GM23248 (cell line): ENCODE data around the gene ZGLP1. TPM values are rescaled to one million over a fixed set of nuclear protein-coding genes. Genes with fewer than 3 reads are reported as not detected.

Experiments used
- DNase-seq: peaks from one replicate; pipeline ENCODE4 v3.0.0-alpha.2; 2015
- H2AFZ ChIP-seq: fragments of 200-600 bp; sonication (generic); 2 replicates; pipeline ENCODE4 v1.6.1; 2016; ENCODE audit warnings: antibody characterized with exemption
- H3F3A ChIP-seq: fragments of 200-600 bp; sonication (generic); 2 replicates; pipeline ENCODE4 v1.6.1; 2016; ENCODE audit warnings: mild to moderate bottlenecking, antibody characterized with exemption, mixed run types; ENCODE audit not compliant: insufficient read depth
- H3K27ac ChIP-seq: fragments of 200-600 bp; sonication (generic); 2 replicates; pipeline ENCODE4 v1.5.1; 2016; ENCODE audit warnings: mild to moderate bottlenecking
- H3K27me3 ChIP-seq: fragments of 200-600 bp; sonication (generic); replicated peaks from 2 replicates; pipeline ENCODE4 v1.6.1; 2016; ENCODE audit warnings: mild to moderate bottlenecking; ENCODE audit not compliant: insufficient read depth
- H3K36me3 ChIP-seq: fragments of 200-600 bp; sonication (generic); 2 replicates; pipeline ENCODE4 v1.6.1; 2016; ENCODE audit warnings: low read depth, mild to moderate bottlenecking
- H3K4me1 ChIP-seq: fragments of 200-600 bp; sonication (generic); 2 replicates; pipeline ENCODE4 v1.6.1; 2016; ENCODE audit warnings: mild to moderate bottlenecking; ENCODE audit not compliant: insufficient read depth
- H3K4me2 ChIP-seq: fragments of 200-600 bp; sonication (generic); one replicate; pipeline ENCODE4 v1.6.1; 2016; ENCODE audit warnings: mild to moderate bottlenecking; ENCODE audit not compliant: unreplicated experiment
- H3K4me3 ChIP-seq: fragments of 200-600 bp; sonication (generic); 2 replicates; pipeline ENCODE4 v1.5.1; 2016; ENCODE audit warnings: mild to moderate bottlenecking
- H3K79me2 ChIP-seq: fragments of 200-600 bp; sonication (generic); 2 replicates; pipeline ENCODE4 v1.6.1; 2016; ENCODE audit warnings: mild to moderate bottlenecking; ENCODE audit not compliant: insufficient read depth
- H3K9ac ChIP-seq: fragments of 200-600 bp; sonication (generic); 2 replicates; pipeline ENCODE4 v1.6.1; 2016; ENCODE audit warnings: mild to moderate bottlenecking
- H3K9me2 ChIP-seq: fragments of 200-600 bp; sonication (generic); 2 replicates; pipeline ENCODE4 v1.6.1; 2016; ENCODE audit warnings: mixed run types, mild to moderate bottlenecking, moderate library complexity; ENCODE audit not compliant: insufficient read depth
- H3K9me3 ChIP-seq: fragments of 200-600 bp; sonication (generic); one replicate; pipeline ENCODE4 v1.6.1; 2017; ENCODE audit warnings: low read depth
- H4K20me1 ChIP-seq: fragments of 200-600 bp; sonication (generic); 2 replicates; pipeline ENCODE4 v1.6.0; 2016; ENCODE audit not compliant: insufficient read depth
- EZH2 ChIP-seq: fragments of 200-600 bp; sonication (generic); IDR thresholded peaks from 2 replicates; pipeline ENCODE4 v1.6.1; 2018; ENCODE audit warnings: antibody characterized with exemption, mild to moderate bottlenecking; ENCODE audit not compliant: insufficient read depth, poor library complexity, severe bottlenecking
- EZH2phosphoT487 ChIP-seq: fragments of 200-600 bp; sonication (generic); IDR thresholded peaks from 2 replicates; pipeline ENCODE4 v1.6.1; 2018; ENCODE audit warnings: antibody characterized with exemption, moderate library complexity, mild to moderate bottlenecking, low read depth; ENCODE audit not compliant: insufficient read depth
- WGBS, 2 experiments: methylation state at CpG; one replicate each; pipeline ENCODE4 v1.1.6; 2015 to 2017; ENCODE audit warnings: low lambda C conversion rate in 2 of 2, low coverage in 1 of 2; ENCODE audit errors: missing lambda C conversion rate in 2 of 2; 5-methylcytosine and 5-hydroxymethylcytosine counted together
- in situ Hi-C: fragments of 300-500 bp; cut with MboI; formaldehyde crosslinking; loops from 2 replicates; pipeline ENCODE4 v1.15.0; 2020
- polyA plus RNA-seq: library from polyadenylated mRNA; unstranded; fragments of >200 nt; fragmentation: Nextera tagmentation; extraction: Ambion mirVana; gene quantifications from 2 replicates; pipeline ENCODE4 v1.2.1, GENCODE V29; 2016
- total RNA-seq: library from RNA; depleted of rRNA; stranded (reverse); fragments of >200 nt; shearing (Covaris generic); gene quantifications from 2 replicates; pipeline ENCODE4 v1.2.3, GENCODE V29; 2014

The ZGLP1 gene
- total and polyA plus RNA-seq, 2 experiments from 2014 or later: 1.8 to 2.5 TPM

GRCh38 chr19:10291554-10292205, 17.9 kb downstream of the ZGLP1 start:
- peak overlapping the region; percentile 80 for H3K4me2 ChIP-seq
- H3K27ac ChIP-seq: no peak overlapping the region
- DNase-seq: peak; percentile 58
- TF ChIP-seq EZH2 (no peak), EZH2phosphoT487 (no peak)
- H3K9me2 ChIP-seq: no peaks in the 10 kb centered on the region
- H4K20me1 ChIP-seq: no peaks in the 10 kb centered on the region
- no peaks in the 10 kb centered on the region for H3F3A ChIP-seq
- no peaks in the 10 kb centered on the region for H3K36me3 ChIP-seq
- 3% methylated on average over 34 to 49 of the region's 49 CpGs for WGBS, 2 experiments
- H3K79me2 ChIP-seq: no peaks in the 10 kb centered on the region
- H3K9ac ChIP-seq: peak overlapping the region; percentile 70
- H3K9me3 ChIP-seq: no peaks in the 10 kb centered on the region
- no peaks in the 10 kb centered on the region; the same call in 1 of the 2 replicates for H3K4me1 ChIP-seq
- H3K4me3 ChIP-seq: peak overlapping the region; percentile 72
- in situ Hi-C loops: no loop called here
- no peaks in the 10 kb centered on the region for H3K27me3 ChIP-seq
- peak overlapping the region; percentile 76 for H2AFZ ChIP-seq

- 0 to 1% methylated on average over 38 to 55 of the region's 57 CpGs for WGBS, 2 experiments
Measured at GRCh38 chr19:10290876-10291553, 18.6 kb downstream of the ZGLP1 start.

GRCh38 chr19:10290357-10290875, 19.2 kb downstream of the ZGLP1 start:
- no peaks in the 10 kb centered on the region; the same call in 1 of the 2 replicates for H3K4me1 ChIP-seq
- H3K27ac ChIP-seq: 0 out of 2 replicates have a peak overlapping the region, but pooled peaks have one; percentile 68
- in situ Hi-C loops: no loop called here
- H3K4me2 ChIP-seq: peak overlapping the region; percentile 80
- 0 out of 2 replicates have a peak, but pooled peaks cover 9% of the 10 kb centered on the region for H3F3A ChIP-seq
- no peaks in the 10 kb centered on the region for H3K36me3 ChIP-seq
- H3K79me2 ChIP-seq: no peaks in the 10 kb centered on the region
- WGBS, 2 experiments: 3 to 6% methylated on average over 27 to 30 of the region's 30 CpGs
- H3K4me3 ChIP-seq: peak overlapping the region; percentile 72
- peak overlapping the region; percentile 76 for H2AFZ ChIP-seq
- no peaks in the 10 kb centered on the region for H3K9me2 ChIP-seq
- H3K9me3 ChIP-seq: no peaks in the 10 kb centered on the region
- TF ChIP-seq EZH2 (no peak), EZH2phosphoT487 (no peak)
- peak; percentile 73 for DNase-seq
- no peaks in the 10 kb centered on the region for H3K27me3 ChIP-seq
- H3K9ac ChIP-seq: peak overlapping the region; percentile 70
- H4K20me1 ChIP-seq: no peaks in the 10 kb centered on the region

More at GRCh38 chr19:10290876-10291553, 18.6 kb downstream of the ZGLP1 start:
- Histone ChIP-seq H3K79me2 (no peaks in the 10 kb centered on the region), H3K9me2 (no peaks in the 10 kb centered on the region), H3K9ac (peak overlapping the region; percentile 70), H3K27me3 (no peaks in the 10 kb centered on the region), H3K27ac (no peak overlapping the region), H3K36me3 (no peaks in the 10 kb centered on the region), H3K4me3 (peak overlapping the region; percentile 72), H3K4me1 (no peaks in the 10 kb centered on the region; the same call in 1 of the 2 replicates), H2AFZ (peak overlapping the region; percentile 76), H3F3A (0 out of 2 replicates have a peak, but pooled peaks cover 6% of the 10 kb centered on the region), H3K9me3 (no peaks in the 10 kb centered on the region), H3K4me2 (peak overlapping the region; percentile 80), H4K20me1 (no peaks in the 10 kb centered on the region)
- in situ Hi-C loops: no loop called here
- DNase-seq: peak; percentile 80
- no peak for TF ChIP-seq EZH2phosphoT487
- no peak for TF ChIP-seq EZH2

GRCh38 chr19:10289836-10290356, 19.7 kb downstream of the ZGLP1 start, which contains the start of gene ICAM5:
Gene ICAM5 (plus strand): TSS chr19:10289952. CDS start chr19:10290044, 92 bp downstream.
- TF ChIP-seq EZH2: no peak
- no peak for TF ChIP-seq EZH2phosphoT487
- WGBS, 2 experiments: 1 to 4% methylated on average over 17 to 42 of the region's 45 CpGs
- H3K9me3 ChIP-seq: no peaks in the 10 kb centered on the region
- H3K9me2 ChIP-seq: no peaks in the 10 kb centered on the region
- no peaks in the 10 kb centered on the region; the same call in 1 of the 2 replicates for H3K36me3 ChIP-seq
- no peaks in the 10 kb centered on the region for H3K79me2 ChIP-seq
- peak; percentile 74 for DNase-seq
- peak within 1 kb of the TSS; percentile 76 for H2AFZ ChIP-seq
- peak within 1 kb of the TSS; percentile 80 for H3K4me2 ChIP-seq
- no peaks in the 10 kb centered on the region; the same call in 1 of the 2 replicates for H3K4me1 ChIP-seq
- H3K27me3 ChIP-seq: no peaks in the 10 kb centered on the region
- 0 out of 2 replicates have a peak, but pooled peaks cover 9% of the 10 kb centered on the region for H3F3A ChIP-seq
- H3K27ac ChIP-seq: peak within 1 kb of the TSS; percentile 68
- in situ Hi-C loops: no loop called here
- peak within 1 kb of the TSS; percentile 72 for H3K4me3 ChIP-seq
- H3K9ac ChIP-seq: peak within 1 kb of the TSS; percentile 70
- no peaks in the 10 kb centered on the region for H4K20me1 ChIP-seq
